G401 (cell line): ENCODE results near the gene UBE2L3. TPM values are rescaled to one million over a fixed set of nuclear protein-coding genes. Genes with fewer than 3 reads are reported as not detected.

ENCODE experiments used
- DNase-seq: peaks from one replicate; pipeline ENCODE4 v3.0.0-alpha.2; 2015; ENCODE audit warnings: low spot score
- in situ Hi-C: cut with HindIII; loops from 2 replicates; pipeline ENCODE4 v1.10.0; 2016; ENCODE audit warnings: low sequenced_read_pairs, mixed read lengths
- total RNA-seq: library from RNA; depleted of rRNA; stranded (reverse); fragments of >200 nt; shearing (Covaris generic); gene quantifications from 2 replicates; pipeline ENCODE4 v1.2.3, GENCODE V29; 2014

Gene UBE2L3
- total RNA-seq, 1 experiment from 2014 or later = 58.0 TPM

DNA sequence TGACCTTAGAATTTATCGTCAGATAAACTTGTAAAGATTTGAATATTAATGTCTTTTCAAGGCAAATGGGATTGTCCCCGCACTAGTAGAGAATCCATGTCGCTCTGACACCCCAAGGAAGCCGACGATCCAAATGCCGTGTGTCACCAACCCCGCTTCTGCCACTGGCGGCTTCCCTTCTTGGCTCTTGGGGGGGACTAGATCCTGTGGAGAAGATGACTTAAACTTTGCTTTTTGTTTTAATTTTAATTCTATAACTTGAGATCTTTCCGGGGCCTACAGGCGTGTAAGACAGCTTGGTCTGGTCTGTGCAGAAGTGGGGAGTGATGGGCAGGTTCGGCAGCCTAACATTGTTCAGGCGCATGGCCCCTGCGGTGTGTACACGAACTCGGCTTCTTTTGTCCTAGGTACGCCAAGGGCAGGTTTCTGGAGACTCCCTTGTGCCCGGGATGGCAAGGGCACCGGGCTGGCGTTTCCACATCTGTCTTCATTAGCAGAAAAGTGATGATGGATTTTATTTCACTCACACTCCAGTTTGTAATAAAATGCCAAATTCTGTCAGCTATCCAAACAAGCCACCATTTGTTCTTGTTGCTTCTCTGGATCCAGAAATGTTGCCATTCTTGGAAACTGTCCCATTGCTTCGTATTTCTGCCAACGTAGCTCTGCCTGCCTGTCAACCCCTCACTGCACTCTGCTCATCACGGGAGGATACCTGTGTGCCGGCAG lies 55.6 kb downstream of the UBE2L3 start:
- DNase-seq = peak; percentile 78
- in situ Hi-C loops = no loop called here

DNA sequence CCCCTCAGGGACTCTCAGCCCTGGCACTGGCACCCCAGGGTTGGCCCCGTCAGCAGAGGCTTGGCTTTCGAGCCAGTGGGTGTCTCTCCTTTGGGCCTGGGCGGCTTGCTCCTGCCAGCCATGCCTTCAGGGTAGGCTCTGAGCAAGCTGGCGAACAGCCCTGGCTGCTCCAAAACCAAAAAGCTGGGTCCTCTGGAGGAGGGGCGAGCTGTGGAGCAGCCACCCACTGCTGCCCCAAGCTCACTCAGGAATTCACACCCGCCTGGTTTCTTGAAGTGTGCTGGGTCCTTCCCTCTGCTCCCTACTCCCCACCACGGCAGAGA lies 56.1 kb downstream of the UBE2L3 start:
- no peak for DNase-seq
- in situ Hi-C loops = no loop called here

DNA sequence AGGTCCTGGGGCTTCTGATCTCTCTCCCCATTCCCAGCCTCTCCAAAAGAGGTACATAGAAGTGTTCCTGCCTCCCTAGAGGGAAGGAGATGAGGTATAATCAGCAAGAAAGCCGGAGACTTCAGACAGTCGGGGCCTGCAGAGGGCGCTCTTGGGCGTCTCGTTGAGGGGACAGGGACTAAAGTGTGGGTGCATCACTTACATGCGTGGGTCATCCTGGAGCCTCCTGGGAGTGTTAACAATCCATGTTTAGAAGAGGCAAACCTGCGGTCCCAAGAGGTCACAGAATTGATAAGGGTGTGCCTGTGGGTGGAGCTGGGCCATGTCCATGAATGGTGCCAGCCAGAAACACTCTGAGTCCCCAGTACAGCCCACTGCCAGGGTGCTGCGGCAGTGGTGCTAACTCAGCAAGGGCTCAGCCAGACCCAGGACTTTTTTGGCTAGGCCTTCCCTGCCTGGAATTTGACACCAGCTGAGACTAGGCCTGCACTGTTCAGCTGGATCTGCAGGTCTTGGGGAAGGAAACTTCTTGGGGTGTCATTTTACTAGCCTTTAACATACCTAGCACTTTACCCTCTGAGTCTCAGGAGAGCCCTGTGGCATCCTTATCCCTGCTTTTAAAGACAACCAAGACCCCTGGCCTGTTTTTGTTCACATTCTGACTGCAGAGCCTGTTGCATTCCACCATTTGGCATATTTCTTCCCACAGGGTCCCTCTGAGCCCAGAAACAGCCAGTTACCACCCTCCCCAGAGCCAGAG lies 56.8 kb downstream of the UBE2L3 start:
- peak; percentile 60 for DNase-seq

DNA sequence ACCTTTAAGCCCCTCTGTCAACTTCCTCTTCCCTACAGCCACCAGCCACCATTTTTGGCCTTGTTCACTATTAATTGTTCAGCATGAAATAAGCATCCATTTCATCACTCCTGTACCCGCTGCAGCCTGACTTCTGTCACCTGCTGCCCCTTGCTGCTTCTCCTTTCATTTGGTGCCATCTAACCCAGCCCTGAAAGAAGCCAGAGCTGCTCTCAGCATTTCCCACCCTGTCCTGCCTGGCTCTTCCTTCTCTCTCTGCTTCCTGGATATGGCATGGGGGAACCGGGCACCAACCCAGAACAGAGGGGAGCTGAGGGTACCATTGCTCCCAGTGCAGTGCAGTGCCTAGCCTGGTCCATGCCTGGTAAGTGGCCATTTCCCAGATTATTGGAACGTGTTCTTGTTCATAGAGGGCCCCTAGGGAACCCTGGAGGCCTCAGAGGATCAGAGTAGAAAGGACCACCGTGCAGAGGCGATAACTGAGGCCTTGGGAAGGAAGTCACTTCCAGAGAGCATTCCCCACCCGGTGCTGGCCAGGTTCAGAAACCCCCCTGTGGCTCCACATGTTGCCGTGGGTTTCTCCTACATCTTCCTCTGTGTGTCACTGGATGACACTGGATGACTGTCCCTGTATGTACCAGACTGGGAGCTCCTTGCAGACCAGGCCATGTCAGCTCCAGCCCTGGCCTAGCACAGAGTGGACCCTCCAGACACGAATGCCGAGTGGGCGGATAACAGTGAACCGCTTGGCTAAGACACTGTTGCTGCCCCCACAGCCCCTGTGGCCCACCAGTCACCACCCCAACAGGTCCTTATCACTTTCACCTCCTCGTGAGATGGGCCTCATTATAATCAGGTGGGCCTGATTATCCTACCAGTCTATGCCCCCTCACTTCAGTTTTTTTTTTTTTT lies 57.6 kb downstream of the UBE2L3 start:
- in situ Hi-C loops = no loop called here
- peak; percentile 6 for DNase-seq

More for the DNA sequence above, 56.8 kb downstream of the UBE2L3 start:
- in situ Hi-C loops = no loop called here

DNA sequence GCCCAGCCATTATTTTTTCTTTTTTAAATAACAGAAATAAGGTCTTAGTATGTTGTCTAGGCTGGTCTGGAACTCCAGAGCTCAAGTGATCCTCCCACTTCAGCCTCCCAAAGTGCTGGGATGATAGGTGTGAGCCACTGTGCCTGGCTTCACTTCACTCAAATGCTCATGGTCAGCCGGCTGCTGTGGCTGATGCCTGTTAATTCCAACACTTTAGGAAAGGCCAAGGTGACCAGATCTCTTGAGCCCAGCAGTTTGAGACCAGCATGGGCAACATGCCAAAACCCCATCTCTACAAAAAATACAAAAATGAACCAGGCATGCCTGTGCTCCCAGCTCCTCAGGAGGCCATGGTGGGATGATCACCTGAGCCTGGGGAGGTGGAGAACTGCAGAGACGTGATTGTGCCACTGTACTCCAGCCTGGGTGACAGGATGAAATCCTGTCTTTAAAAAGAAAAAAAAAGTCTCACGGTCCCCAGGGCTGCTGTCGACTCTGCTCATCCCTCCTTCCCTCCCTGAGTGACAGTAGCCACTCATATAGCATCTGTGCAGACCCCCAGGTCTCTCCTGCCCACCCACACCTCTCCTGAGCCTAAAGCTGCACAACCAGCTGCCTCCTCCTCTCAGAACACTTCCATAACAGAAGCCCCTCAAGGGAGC lies 58.7 kb downstream of the UBE2L3 start:
- in situ Hi-C loops = no loop called here
- peak; percentile 16 for DNase-seq

DNA sequence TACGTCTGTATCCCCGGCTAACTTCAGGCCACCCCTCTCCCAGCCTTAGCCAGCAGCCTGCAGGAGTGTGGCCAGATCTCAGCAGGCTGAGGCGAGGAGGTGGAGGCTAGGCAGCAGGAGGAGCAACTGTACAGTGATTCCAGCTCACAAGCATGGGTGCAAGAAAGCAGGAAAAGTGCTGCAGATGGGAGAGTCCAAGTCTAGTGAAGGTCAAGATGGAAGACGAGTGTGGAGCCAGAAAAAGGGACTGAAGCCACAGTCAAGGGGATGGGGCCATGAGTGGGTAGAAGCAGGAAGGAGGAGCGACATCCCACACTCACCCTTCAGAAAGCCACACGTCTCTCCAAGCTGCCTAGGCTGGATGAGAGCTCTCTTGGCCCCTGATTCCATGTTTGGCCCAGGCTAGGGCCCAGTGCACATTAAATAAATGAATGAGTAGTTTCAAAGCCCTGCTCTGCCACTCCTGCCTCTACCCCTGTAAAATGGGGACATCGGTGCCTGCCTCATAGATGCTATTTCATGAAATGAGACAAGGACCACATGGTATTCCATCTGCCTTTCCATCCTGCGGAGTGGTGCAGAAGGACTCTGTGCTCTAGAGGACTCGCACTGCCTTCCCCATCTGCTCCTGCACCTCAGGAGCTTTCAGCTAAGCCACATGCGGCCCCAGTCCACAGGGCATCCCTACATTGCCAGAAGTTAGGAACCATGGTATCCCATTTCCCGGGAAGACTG lies 59.4 kb downstream of the UBE2L3 start:
- in situ Hi-C loops = no loop called here
- DNase-seq = peak; percentile 88

DNA sequence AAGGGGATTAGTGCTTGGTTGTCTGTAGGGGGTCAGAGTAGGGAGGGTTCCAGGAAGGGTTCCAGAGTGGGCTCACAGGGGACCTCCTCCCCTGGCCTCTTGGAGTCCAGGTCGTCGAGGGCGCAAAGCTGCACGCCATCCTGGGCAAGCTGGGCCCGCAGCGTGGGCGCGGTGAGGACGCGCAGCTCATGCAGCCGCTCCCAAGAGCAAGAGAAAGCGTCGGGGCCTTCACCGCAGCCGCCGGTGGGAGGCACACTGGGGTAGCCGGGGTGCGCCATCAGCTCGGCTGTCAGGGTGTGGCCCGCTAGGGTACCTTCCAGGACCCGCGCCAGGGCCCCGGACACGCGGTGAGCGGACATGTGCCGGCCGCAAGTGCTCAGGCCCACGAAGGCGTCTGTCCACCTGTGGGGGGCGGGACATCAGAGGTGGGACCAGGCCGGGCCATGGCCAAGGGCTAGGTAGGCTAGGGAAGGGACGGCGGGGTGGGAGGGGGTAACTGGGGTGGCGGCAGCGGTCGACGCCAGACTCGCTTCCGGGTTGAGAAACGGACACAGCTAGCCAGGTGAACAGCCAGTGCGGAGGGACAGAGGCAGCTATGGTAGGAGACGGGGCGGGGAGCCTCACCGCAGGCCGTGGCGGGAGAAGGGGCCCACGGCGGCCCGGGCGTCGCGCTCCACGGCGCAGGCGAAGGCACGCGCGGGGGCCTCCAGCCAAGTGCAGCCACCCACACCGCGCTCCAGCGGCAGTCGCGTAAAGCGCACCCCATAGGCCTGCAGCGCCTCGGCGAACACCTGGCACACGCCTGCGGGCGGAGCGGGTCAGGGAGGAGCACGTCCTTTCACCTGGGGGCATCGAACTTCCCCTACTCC lies 61.1 kb downstream of the UBE2L3 start:
- no peak for DNase-seq

DNA sequence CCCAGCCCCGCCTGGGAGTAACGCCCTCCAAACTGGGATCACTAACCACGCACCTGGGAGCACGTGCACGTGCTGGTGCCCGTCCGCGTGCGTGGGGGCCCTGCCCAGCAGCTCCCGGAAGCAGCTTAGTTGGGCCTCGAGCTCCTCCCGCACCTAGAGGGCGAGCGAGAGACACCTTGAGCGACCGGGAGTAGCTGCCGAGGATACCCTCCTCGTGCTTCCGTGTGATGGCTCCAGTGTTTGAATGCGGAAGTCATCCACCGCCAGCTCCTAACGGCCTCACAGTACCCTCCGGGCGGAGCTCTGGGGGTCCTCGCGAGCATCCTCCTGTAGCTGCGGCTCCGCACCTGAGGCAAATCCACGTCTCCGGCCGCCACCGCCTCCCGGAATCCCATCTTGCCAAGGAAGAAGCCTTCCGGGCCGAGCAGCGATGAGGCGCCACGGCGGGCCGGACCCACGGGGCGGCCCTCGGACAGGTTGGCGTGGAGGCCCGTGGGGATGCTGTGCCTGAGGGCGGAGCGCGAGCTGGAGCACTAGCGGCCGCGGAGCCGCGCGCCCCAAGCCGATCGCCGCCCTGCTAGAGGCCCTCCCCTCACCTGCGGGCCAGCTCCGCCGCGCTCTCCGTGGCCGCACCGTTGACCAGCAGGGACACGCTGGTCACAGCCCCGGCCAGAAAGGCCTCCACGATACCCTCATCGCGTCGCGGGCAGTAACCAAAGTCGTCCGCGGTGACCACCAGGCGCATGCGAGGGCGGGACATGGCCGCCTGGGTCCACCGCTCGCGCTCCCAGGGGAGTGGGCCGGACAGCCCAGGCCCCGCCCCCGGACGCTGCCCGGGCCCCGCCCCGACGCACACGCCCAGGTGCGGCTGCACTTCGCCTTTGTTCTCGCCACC lies 62.0 kb downstream of the UBE2L3 start, which contains the start of gene YDJC:
YDJC (minus strand) TSS at position 768 of the 895 bp plus-strand sequence; CDS start at position 760, 8 bp downstream.
- in situ Hi-C loops = no loop called here
- peak; percentile 93 for DNase-seq

More for the DNA sequence above, 61.1 kb downstream of the UBE2L3 start:
- in situ Hi-C loops = no loop called here

DNA sequence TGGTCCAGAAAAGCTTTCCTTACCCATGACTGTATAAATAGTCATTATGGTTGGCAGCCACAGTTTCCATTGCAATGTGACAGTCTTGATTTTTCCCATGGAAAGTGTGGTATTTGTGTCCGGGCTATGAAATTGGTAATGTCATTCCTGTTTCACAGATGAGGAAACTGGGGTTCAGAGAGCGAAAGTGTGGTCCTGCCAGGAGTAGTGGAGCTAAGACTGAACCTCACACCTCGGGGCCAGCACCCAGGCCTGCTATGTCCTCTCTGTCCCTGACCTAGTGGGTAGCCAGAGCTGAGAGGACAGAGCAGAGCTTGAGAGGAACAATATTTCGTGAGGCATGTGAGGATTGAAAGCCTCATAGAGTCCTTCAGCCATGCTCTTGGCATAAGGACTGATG lies 63.5 kb downstream of the UBE2L3 start:
- no peak for DNase-seq
- in situ Hi-C loops = no loop called here

DNA sequence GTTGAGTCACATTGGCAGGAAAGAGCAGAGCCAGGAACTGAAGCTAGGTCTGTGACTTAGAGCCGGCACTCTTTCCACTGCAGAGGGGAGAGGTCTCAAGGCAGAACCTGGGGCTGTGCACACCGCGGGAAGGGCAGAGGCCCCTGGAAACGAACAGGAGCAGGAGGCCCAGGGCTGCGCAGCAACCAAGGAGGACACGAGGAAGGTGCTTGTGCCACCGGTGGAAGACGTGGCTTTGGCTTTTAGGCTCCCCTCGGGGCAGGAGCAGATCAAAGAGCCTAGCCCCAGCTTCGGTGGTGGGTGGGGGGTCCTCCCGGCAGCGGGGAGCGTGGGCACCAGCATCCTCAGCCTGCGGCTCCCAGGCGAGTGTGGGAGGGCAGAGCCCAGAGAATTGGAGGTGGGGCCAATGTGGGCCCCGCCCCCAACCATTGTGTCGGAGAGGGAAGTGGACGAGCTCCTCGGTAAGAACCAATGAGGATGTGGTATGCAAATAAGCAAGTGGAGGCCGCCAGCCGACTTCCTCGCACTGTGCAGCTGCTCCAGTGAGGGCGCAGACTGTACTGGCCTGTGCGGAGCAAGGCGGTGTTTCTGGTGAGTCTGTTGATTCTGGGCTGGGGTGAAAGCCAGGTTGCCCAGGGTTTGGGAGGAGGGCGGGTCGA lies 64.9 kb downstream of the UBE2L3 start, which contains the start of gene CCDC116:
CCDC116 (plus strand) TSS at position 524 of the 659 bp plus-strand sequence. CDS start 422 bp downstream, outside the sequence.
- no peak for DNase-seq

DNA sequence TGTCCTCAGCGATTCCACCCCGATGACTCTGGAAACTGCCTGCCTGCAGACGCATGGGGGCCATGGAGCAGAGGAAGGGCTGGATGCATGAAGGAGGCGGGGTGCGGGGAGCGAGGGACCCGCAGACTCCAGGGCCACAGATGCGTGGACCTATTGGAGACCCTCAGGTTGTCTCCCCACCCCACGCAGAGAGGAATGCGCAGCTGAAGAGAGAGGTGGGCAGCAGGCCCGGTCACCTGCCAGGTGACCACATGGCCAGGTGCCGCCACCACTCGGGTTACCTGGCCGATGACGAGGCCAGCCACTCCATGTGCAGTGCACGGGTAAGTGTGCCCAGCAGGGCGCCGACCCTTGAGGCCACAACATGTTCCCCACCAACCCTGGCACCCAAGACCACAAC lies 65.4 kb downstream of the UBE2L3 start:
- in situ Hi-C loops = no loop called here
- DNase-seq = no peak

More for the DNA sequence above, 64.9 kb downstream of the UBE2L3 start, which contains the start of gene CCDC116:
- in situ Hi-C loops = no loop called here

DNA sequence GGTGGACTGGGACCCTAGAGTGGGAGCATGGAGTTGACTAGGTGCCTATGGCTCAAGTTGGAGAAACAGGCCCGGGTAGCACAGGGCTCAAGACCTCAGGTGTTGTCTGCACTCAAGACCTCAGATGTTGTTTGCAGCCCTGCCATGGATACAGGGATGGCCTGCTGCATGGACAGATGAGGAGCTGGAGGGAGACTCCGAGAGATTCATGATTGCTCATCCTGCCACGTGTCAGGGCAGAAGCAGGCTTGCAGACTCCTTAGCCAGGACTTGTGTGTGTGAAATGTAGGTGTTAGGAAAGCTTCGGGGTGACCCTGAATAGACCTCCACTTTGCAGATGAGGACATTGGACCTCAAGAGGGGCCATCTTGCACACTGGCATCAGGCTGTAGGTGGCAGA lies 66.0 kb downstream of the UBE2L3 start:
- in situ Hi-C loops = no loop called here
- no peak for DNase-seq

DNA sequence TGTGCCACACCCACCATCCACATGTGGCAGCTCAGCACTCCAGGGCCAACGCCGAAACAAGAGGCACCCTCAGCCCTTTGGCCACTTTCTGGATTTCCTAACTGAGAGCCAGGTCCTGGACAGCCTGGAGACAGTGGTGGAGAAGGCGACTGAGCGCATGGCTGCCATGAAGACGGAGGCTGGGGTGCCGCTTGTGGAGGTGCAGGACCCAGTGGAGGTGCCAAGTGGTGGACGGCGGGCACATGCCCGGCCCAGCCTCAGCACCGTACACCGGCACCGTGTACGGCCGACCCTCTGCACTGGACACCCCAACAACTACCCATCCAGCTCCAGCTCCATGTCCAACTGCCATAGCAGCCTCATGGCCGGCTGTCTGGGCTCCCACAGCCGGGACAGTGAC lies 66.6 kb downstream of the UBE2L3 start:
- no peak for DNase-seq
- in situ Hi-C loops = no loop called here

DNA sequence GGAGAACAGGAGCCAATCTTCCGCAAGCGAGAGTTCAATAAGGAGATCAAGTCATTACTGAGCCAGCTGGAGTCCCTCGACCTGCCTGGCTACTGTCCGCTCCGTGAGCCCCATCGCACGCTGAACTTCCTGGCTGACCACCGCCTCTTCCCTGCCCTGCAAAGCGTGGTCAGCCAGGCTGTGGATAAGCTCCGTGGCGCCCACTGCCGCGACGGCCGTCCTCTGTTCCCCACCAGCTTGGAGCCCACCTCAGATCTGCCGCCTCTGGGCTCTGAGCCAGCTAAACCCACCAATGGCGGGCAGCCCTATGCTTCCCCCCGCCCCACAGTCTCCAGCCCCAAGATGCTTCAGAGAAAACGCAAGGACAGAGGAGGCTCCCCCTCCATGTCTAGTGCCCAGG lies 67.3 kb downstream of the UBE2L3 start:
- no peak for DNase-seq
- in situ Hi-C loops = no loop called here

DNA sequence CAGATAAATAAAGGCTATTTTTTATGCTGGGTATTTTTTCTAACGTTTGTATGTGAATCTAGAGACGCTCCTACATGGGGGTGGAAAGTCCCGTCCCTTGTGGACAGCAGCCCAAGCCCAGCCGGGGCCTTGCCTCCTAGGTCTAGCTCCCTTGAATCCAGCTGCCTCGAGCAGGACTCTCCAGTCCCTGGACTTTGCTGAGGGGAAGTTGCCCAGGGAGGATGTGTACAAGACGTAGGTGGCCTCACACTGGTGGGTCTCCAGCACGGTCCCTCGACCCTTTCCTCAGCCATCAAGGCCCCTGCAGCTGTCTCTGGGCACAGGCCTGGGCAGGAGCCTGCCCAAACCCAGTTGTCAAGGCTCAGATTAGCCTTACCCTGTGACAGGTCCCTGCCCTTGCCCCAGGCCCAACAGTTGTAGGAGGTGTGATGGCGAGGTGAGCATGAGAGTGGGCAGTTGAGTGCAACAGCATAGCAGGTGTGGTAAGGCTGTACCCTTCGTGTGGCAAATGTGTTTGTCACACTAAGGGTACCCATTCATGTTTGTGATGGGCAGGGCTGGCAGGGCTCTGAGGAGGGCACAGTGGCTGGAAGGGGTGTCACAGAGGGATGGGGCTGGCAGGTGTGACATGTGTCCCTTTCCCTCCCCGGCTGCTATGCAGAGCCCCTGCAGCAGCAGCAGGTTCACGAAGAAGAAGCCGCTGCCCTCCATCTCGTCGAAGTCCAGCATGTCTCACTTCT lies 68.4 kb downstream of the UBE2L3 start:
- in situ Hi-C loops = no loop called here
- DNase-seq = no peak
